H7 (cell line): ENCODE results near the gene ERCC2. TPM values are rescaled to one million over a fixed set of nuclear protein-coding genes. Genes with fewer than 3 reads are reported as not detected.

Experiments
- DNase-seq: peaks from one replicate; pipeline ENCODE4 v3.0.0; 2012
- H3K27me3 ChIP-seq: 2 replicates; pipeline ENCODE4 v1.6.0; 2011; ENCODE audit warnings: mild to moderate bottlenecking, low read length; ENCODE audit not compliant: control insufficient read depth, insufficient read depth
- H3K36me3 ChIP-seq: replicated peaks from 2 replicates; pipeline ENCODE4 v1.5.1; 2011; ENCODE audit warnings: low read length; ENCODE audit not compliant: control insufficient read depth, insufficient read depth
- H3K4me3 ChIP-seq: 2 replicates; pipeline ENCODE4 v1.5.1; 2011; ENCODE audit warnings: low read depth, mild to moderate bottlenecking, control low read depth, low read length, moderate library complexity; ENCODE audit not compliant: insufficient read depth
- total RNA-seq: library from RNA; depleted of rRNA; stranded (reverse); fragments of >200 nt; shearing (Covaris generic); gene quantifications from 2 replicates; pipeline ENCODE4 v1.2.3, GENCODE V29; 2014

ERCC2 gene
- total RNA-seq, 1 experiment from 2014 or later: 54.2 TPM

- H3K27me3 ChIP-seq: no peaks in the 10 kb centered on the region
- H3K36me3 ChIP-seq: peaks cover 47% of the 10 kb centered on the region
- peak; percentile 61 for DNase-seq
- H3K4me3 ChIP-seq: no peak overlapping the region
Measured at GRCh38 chr19:45352914-45353796, 17.2 kb downstream of the ERCC2 start.

- Histone ChIP-seq H3K27me3 (no peaks in the 10 kb centered on the region), H3K4me3 (no peak overlapping the region), H3K36me3 (peaks cover 45% of the 10 kb centered on the region)
- peak; percentile 62 for DNase-seq
Measured at GRCh38 chr19:45352471-45352870, 17.9 kb downstream of the ERCC2 start.

- DNase-seq: no peak
- H3K4me3 ChIP-seq: no peak overlapping the region
- peaks cover 42% of the 10 kb centered on the region for H3K36me3 ChIP-seq
- H3K27me3 ChIP-seq: no peaks in the 10 kb centered on the region
Measured at GRCh38 chr19:45352062-45352461, 18.3 kb downstream of the ERCC2 start.

- peaks cover 36% of the 10 kb centered on the region for H3K36me3 ChIP-seq
- H3K27me3 ChIP-seq: no peaks in the 10 kb centered on the region
- H3K4me3 ChIP-seq: no peak overlapping the region
- DNase-seq: peak; percentile 52
Measured at GRCh38 chr19:45351401-45351952, 18.9 kb downstream of the ERCC2 start.

GRCh38 chr19:45350477-45351058 is 19.8 kb downstream of the ERCC2 start:
- Histone ChIP-seq H3K27me3 (no peaks in the 10 kb centered on the region), H3K36me3 (peaks cover 31% of the 10 kb centered on the region), H3K4me3 (no peak overlapping the region)
- peak; percentile 54 for DNase-seq

- H3K27me3 ChIP-seq: no peaks in the 10 kb centered on the region
- DNase-seq: peak; percentile 53
- H3K4me3 ChIP-seq: no peak overlapping the region
- peaks cover 24% of the 10 kb centered on the region for H3K36me3 ChIP-seq
Measured at GRCh38 chr19:45349430-45349941, 20.9 kb downstream of the ERCC2 start.

GRCh38 chr19:45349126-45349415 is 21.3 kb downstream of the ERCC2 start:
- Histone ChIP-seq H3K27me3 (no peaks in the 10 kb centered on the region), H3K36me3 (peaks cover 20% of the 10 kb centered on the region), H3K4me3 (no peak overlapping the region)
- no peak for DNase-seq

GRCh38 chr19:45348367-45349125 is 21.8 kb downstream of the ERCC2 start:
- DNase-seq: peak; percentile 80
- H3K36me3 ChIP-seq: peaks cover 16% of the 10 kb centered on the region
- no peak overlapping the region for H3K4me3 ChIP-seq
- no peaks in the 10 kb centered on the region for H3K27me3 ChIP-seq

- peak; percentile 66 for DNase-seq
- H3K27me3 ChIP-seq: no peaks in the 10 kb centered on the region
- H3K4me3 ChIP-seq: no peak overlapping the region
- H3K36me3 ChIP-seq: peaks cover 9% of the 10 kb centered on the region
Measured at GRCh38 chr19:45347570-45348366, 22.6 kb downstream of the ERCC2 start.

- Histone ChIP-seq H3K4me3 (no peak overlapping the region), H3K36me3 (peaks cover 4% of the 10 kb centered on the region), H3K27me3 (peaks cover 2% of the 10 kb centered on the region)
- peak; percentile 86 for DNase-seq
Measured at GRCh38 chr19:45346449-45346848, 23.9 kb downstream of the ERCC2 start.

- Histone ChIP-seq H3K4me3 (no peak overlapping the region), H3K27me3 (peaks cover 10% of the 10 kb centered on the region), H3K36me3 (no peaks in the 10 kb centered on the region)
- peak; percentile 60 for DNase-seq
Measured at GRCh38 chr19:45345506-45345860, 24.9 kb downstream of the ERCC2 start.

GRCh38 chr19:45344621-45345505 is 25.5 kb downstream of the ERCC2 start:
- peaks cover 13% of the 10 kb centered on the region for H3K27me3 ChIP-seq
- DNase-seq: peak; percentile 61

GRCh38 chr19:45342911-45343310 is 27.5 kb downstream of the ERCC2 start:
- H3K27me3 ChIP-seq: peaks cover 17% of the 10 kb centered on the region

More at GRCh38 chr19:45344621-45345505, 25.5 kb downstream of the ERCC2 start:
- Histone ChIP-seq H3K36me3 (no peaks in the 10 kb centered on the region), H3K4me3 (no peak overlapping the region)

More at GRCh38 chr19:45342911-45343310, 27.5 kb downstream of the ERCC2 start:
- DNase-seq: peak; percentile 37
- no peaks in the 10 kb centered on the region for H3K36me3 ChIP-seq
- no peak overlapping the region for H3K4me3 ChIP-seq
